Hepatocyte (in vitro differentiated cells): ENCODE data around the gene PGLYRP1. TPM values are rescaled to one million over a fixed set of nuclear protein-coding genes. Genes with fewer than 3 reads are reported as not detected.

Experiments
- DNase-seq: peaks from one replicate; pipeline ENCODE4 v3.0.0-alpha.2; 2016; ENCODE audit warnings: low spot score
- H2AFZ ChIP-seq: fragments of 200-600 bp; sonication (generic); 2 replicates; pipeline ENCODE4 v1.6.0; 2016; ENCODE audit warnings: antibody characterized with exemption, mild to moderate bottlenecking
- H3K27ac ChIP-seq: fragments of 200-600 bp; sonication (generic); 2 replicates; pipeline ENCODE4 v1.5.1; 2016; ENCODE audit warnings: mild to moderate bottlenecking
- H3K27me3 ChIP-seq: fragments of 200-600 bp; sonication (generic); 2 replicates; pipeline ENCODE4 v1.6.1; 2016
- H3K36me3 ChIP-seq: fragments of 200-600 bp; sonication (generic); replicated peaks from 2 replicates; pipeline ENCODE4 v1.5.1; 2016; ENCODE audit warnings: low read depth; ENCODE audit not compliant: insufficient read depth
- H3K4me1 ChIP-seq: fragments of 200-600 bp; sonication (generic); 2 replicates; pipeline ENCODE4 v1.5.1; 2016; ENCODE audit warnings: mild to moderate bottlenecking, moderate library complexity; ENCODE audit not compliant: insufficient read depth
- H3K4me2 ChIP-seq: fragments of 200-600 bp; sonication (generic); 2 replicates; pipeline ENCODE4 v1.6.0; 2016
- H3K4me3 ChIP-seq: fragments of 200-600 bp; sonication (generic); 2 replicates; pipeline ENCODE4 v1.5.1; 2016; ENCODE audit warnings: mild to moderate bottlenecking
- H3K79me2 ChIP-seq: fragments of 200-600 bp; sonication (generic); 2 replicates; pipeline ENCODE4 v1.6.0; 2017; ENCODE audit warnings: mild to moderate bottlenecking
- H3K9me2 ChIP-seq: fragments of 200-600 bp; sonication (generic); replicated peaks from 2 replicates; pipeline ENCODE4 v1.6.0; 2017; ENCODE audit warnings: mild to moderate bottlenecking; ENCODE audit not compliant: insufficient read depth
- H3K9me3 ChIP-seq: fragments of 200-600 bp; sonication (generic); 2 replicates; pipeline ENCODE4 v1.5.1; 2016; ENCODE audit warnings: low read depth, mild to moderate bottlenecking
- H4K20me1 ChIP-seq: fragments of 200-600 bp; sonication (generic); 2 replicates; pipeline ENCODE4 v1.6.0; 2016; ENCODE audit warnings: mild to moderate bottlenecking; ENCODE audit not compliant: insufficient read depth, poor library complexity, severe bottlenecking
- CTCF ChIP-seq: fragments of 200-600 bp; sonication (generic); IDR thresholded peaks from 2 replicates; pipeline ENCODE4 v1.5.1; 2016; ENCODE audit warnings: antibody characterized with exemption, mild to moderate bottlenecking; ENCODE audit not compliant: poor library complexity
- EZH2 ChIP-seq: fragments of 200-600 bp; sonication (generic); IDR thresholded peaks from 2 replicates; pipeline ENCODE4 v1.6.1; 2016; ENCODE audit warnings: antibody characterized with exemption, mild to moderate bottlenecking, borderline replicate concordance
- EZH2phosphoT487 ChIP-seq: fragments of 200-600 bp; sonication (generic); IDR thresholded peaks from one replicate; pipeline ENCODE4 v1.6.1; 2018; ENCODE audit warnings: antibody characterized with exemption, mild to moderate bottlenecking, low read depth, moderate library complexity; ENCODE audit not compliant: unreplicated experiment, severe bottlenecking
- WGBS: methylation state at CpG from one replicate; pipeline ENCODE4 v1.1.6; 2016; ENCODE audit warnings: low lambda C conversion rate; ENCODE audit errors: missing lambda C conversion rate; 5-methylcytosine and 5-hydroxymethylcytosine counted together
- polyA plus RNA-seq: library from polyadenylated mRNA; unstranded; fragments of >200 nt; fragmentation: Nextera tagmentation; extraction: Ambion mirVana; gene quantifications from 2 replicates; pipeline ENCODE4 v1.2.1, GENCODE V29; 2016
- total RNA-seq: library from RNA; depleted of rRNA; stranded (reverse); fragments of >200 nt; gene quantifications from 2 replicates; pipeline ENCODE4 v1.2.3, GENCODE V29; 2014

The PGLYRP1 gene
- total and polyA plus RNA-seq, 2 experiments from 2014 or later = not detected

GRCh38 chr19:46031781-46032596, 9.1 kb upstream of the PGLYRP1 start:
- no peaks in the 10 kb centered on the region for H3K27me3 ChIP-seq
- H3K9me2 ChIP-seq = no peaks in the 10 kb centered on the region
- H4K20me1 ChIP-seq = no peaks in the 10 kb centered on the region
- no peak for TF ChIP-seq CTCF
- no peak for TF ChIP-seq EZH2phosphoT487
- TF ChIP-seq EZH2 = no peak
- H3K79me2 ChIP-seq = no peaks in the 10 kb centered on the region
- H2AFZ ChIP-seq = no peak overlapping the region
- peaks cover 11% of the 10 kb centered on the region for H3K4me1 ChIP-seq
- peak overlapping the region; percentile 79 for H3K27ac ChIP-seq
- 89% methylated on average over 5 of the region's 5 CpGs for WGBS
- DNase-seq = no peak
- H3K36me3 ChIP-seq = no peaks in the 10 kb centered on the region
- H3K4me3 ChIP-seq = no peak overlapping the region
- no peak overlapping the region for H3K4me2 ChIP-seq
- no peaks in the 10 kb centered on the region for H3K9me3 ChIP-seq

GRCh38 chr19:46030812-46031550, 8.1 kb upstream of the PGLYRP1 start:
- H4K20me1 ChIP-seq = no peaks in the 10 kb centered on the region
- H3K4me1 ChIP-seq = peaks cover 11% of the 10 kb centered on the region
- H3K27me3 ChIP-seq = no peaks in the 10 kb centered on the region
- H3K4me2 ChIP-seq = peak overlapping the region; percentile 37
- DNase-seq = peak; percentile 69
- no peaks in the 10 kb centered on the region for H3K36me3 ChIP-seq
- TF ChIP-seq EZH2 (no peak), CTCF (no peak), EZH2phosphoT487 (no peak)
- no peaks in the 10 kb centered on the region for H3K9me2 ChIP-seq
- WGBS = 46% methylated on average over 12 of the region's 12 CpGs
- no peaks in the 10 kb centered on the region for H3K9me3 ChIP-seq
- H3K4me3 ChIP-seq = no peak overlapping the region
- no peak overlapping the region for H2AFZ ChIP-seq
- H3K27ac ChIP-seq = peak overlapping the region; percentile 80
- no peaks in the 10 kb centered on the region for H3K79me2 ChIP-seq

GRCh38 chr19:46025835-46026234, 3.0 kb upstream of the PGLYRP1 start:
- H3K27me3 ChIP-seq = no peaks in the 10 kb centered on the region
- H4K20me1 ChIP-seq = no peaks in the 10 kb centered on the region
- no peaks in the 10 kb centered on the region for H3K36me3 ChIP-seq
- WGBS = 87% methylated on average over 3 of the region's 3 CpGs
- H2AFZ ChIP-seq = no peak overlapping the region
- H3K9me2 ChIP-seq = no peaks in the 10 kb centered on the region
- H3K4me3 ChIP-seq = no peak overlapping the region
- H3K4me1 ChIP-seq = peaks cover 6% of the 10 kb centered on the region
- H3K9me3 ChIP-seq = no peaks in the 10 kb centered on the region
- no peak for DNase-seq
- no peak for TF ChIP-seq CTCF
- no peak for TF ChIP-seq EZH2phosphoT487
- no peak for TF ChIP-seq EZH2
- no peaks in the 10 kb centered on the region for H3K79me2 ChIP-seq
- no peak overlapping the region for H3K27ac ChIP-seq
- H3K4me2 ChIP-seq = no peak overlapping the region
